Type B pancreatic cell (in vitro differentiated cells): ENCODE measurements around the gene DMD. TPM values are rescaled to one million over a fixed set of nuclear protein-coding genes. Genes with fewer than 3 reads are reported as not detected.

Experiments
- DNase-seq: peaks from one replicate; pipeline ENCODE4 v3.0.0; 2021; ENCODE audit warnings: mixed read lengths; ENCODE audit not compliant: unreplicated experiment; ENCODE audit errors: extremely low spot score
- H3K27ac Mint-ChIP-seq: 2 replicates; pipeline ENCODE4 v1.8.0; 2021; ENCODE audit warnings: mild to moderate bottlenecking, mixed read lengths
- H3K27me3 Mint-ChIP-seq: 2 replicates; pipeline ENCODE4 v1.8.0; 2021; ENCODE audit warnings: mixed read lengths
- H3K36me3 Mint-ChIP-seq: 2 replicates; pipeline ENCODE4 v1.8.0; 2021; ENCODE audit warnings: mixed read lengths
- H3K4me1 Mint-ChIP-seq: one replicate; pipeline ENCODE4 v1.8.0; 2021; ENCODE audit warnings: mixed read lengths; ENCODE audit not compliant: unreplicated experiment
- H3K4me3 Mint-ChIP-seq: 2 replicates; pipeline ENCODE4 v1.8.0; 2021; ENCODE audit warnings: mild to moderate bottlenecking, mixed read lengths
- H3K9me3 Mint-ChIP-seq: 2 replicates; pipeline ENCODE4 v1.8.0; 2021; ENCODE audit warnings: mixed read lengths
- total RNA-seq: library from RNA; stranded (reverse); gene quantifications from 2 replicates; pipeline ENCODE4 v1.2.1, GENCODE V29; 2021; ENCODE audit warnings: low replicate concordance
- TF ChIP-seq, protein P1 (sequence below): fragments of 200-600 bp; sonication (generic); conservative IDR thresholded peaks from 2 replicates; pipeline ENCODE4 v1.5.0; 2021; ENCODE audit warnings: antibody characterized with exemption, mild to moderate bottlenecking

The DMD gene
- total RNA-seq, 1 donor from 2014 or later = 57.1 TPM

DNA sequence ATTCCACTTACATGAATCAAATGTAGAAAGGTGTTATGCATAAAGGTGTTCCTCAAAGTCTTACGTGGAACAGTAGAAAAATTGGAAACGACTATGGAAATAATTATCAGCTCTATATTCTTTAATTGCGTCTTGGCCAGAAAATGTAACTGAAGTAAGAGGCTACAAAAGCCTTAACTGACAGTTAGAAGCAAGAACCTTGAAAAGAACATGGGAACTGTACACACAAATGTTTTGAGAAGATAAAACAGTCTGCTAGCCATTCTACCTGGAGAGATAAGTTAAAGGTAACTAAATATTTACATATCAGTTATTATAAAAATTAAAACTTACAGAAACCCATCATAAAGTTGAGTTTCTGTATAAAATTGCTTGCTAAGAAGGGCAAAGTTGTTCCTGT lies 1967.5 kb downstream of the DMD start:
- no peaks in the 10 kb centered on the region for H3K36me3 Mint-ChIP-seq
- DNase-seq = no peak
- H3K27me3 Mint-ChIP-seq = no peaks in the 10 kb centered on the region
- H3K4me1 Mint-ChIP-seq = no peaks in the 10 kb centered on the region
- no peak overlapping the region for H3K4me3 Mint-ChIP-seq
- H3K27ac Mint-ChIP-seq = no peak overlapping the region
- H3K9me3 Mint-ChIP-seq = peaks cover 5% of the 10 kb centered on the region
- TF ChIP-seq, protein P1, sequence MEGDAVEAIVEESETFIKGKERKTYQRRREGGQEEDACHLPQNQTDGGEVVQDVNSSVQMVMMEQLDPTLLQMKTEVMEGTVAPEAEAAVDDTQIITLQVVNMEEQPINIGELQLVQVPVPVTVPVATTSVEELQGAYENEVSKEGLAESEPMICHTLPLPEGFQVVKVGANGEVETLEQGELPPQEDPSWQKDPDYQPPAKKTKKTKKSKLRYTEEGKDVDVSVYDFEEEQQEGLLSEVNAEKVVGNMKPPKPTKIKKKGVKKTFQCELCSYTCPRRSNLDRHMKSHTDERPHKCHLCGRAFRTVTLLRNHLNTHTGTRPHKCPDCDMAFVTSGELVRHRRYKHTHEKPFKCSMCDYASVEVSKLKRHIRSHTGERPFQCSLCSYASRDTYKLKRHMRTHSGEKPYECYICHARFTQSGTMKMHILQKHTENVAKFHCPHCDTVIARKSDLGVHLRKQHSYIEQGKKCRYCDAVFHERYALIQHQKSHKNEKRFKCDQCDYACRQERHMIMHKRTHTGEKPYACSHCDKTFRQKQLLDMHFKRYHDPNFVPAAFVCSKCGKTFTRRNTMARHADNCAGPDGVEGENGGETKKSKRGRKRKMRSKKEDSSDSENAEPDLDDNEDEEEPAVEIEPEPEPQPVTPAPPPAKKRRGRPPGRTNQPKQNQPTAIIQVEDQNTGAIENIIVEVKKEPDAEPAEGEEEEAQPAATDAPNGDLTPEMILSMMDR = no peak

DNA sequence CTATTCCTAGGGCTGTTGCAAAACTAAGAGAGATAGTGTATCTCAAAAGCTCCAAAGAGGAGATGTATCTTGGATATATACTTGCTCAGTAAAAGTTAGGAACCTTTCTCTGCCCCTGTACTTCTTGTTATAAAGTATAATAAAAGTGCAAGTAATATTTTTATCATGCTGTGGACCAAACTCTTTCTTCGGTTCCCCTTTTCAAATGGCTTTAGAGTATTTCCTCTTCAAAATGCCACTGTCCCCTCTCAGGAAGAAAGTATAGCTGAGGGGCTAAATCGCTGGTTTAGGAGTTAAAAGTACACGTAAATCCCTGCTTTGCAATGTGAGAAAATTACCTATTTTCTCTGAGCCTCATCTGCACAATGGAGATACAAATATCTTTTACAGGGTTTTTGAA lies 1970.4 kb downstream of the DMD start:
- no peaks in the 10 kb centered on the region for H3K4me1 Mint-ChIP-seq
- no peak overlapping the region for H3K27ac Mint-ChIP-seq
- TF ChIP-seq, protein P1 = no peak
- peaks cover 3% of the 10 kb centered on the region for H3K9me3 Mint-ChIP-seq
- no peaks in the 10 kb centered on the region for H3K27me3 Mint-ChIP-seq
- H3K36me3 Mint-ChIP-seq = no peaks in the 10 kb centered on the region
- no peak overlapping the region for H3K4me3 Mint-ChIP-seq
- no peak for DNase-seq

DNA sequence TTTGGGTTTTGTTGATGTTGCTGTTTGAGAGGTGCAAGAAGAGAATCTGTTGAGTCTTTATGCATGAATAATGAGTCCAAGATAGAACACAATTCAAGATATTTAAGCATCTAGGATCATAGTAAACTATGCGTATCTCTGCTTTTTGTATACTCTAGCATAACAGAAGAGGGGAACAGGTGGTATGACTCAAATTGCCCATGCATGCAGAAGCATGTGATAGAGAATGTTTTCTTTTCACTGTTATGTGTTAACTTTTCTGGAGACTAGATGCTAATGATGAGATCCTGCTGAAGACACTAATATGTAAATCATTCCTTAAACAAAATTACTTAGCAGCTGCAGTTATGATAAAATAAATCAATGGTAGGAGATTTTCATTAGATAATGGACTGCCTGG lies 1974.2 kb downstream of the DMD start:
- H3K9me3 Mint-ChIP-seq = no peaks in the 10 kb centered on the region
- no peaks in the 10 kb centered on the region for H3K4me1 Mint-ChIP-seq
- no peaks in the 10 kb centered on the region for H3K36me3 Mint-ChIP-seq
- H3K27me3 Mint-ChIP-seq = peaks cover 3% of the 10 kb centered on the region
- DNase-seq = no peak
- H3K27ac Mint-ChIP-seq = no peak overlapping the region
- TF ChIP-seq, protein P1 = no peak
- H3K4me3 Mint-ChIP-seq = no peak overlapping the region

DNA sequence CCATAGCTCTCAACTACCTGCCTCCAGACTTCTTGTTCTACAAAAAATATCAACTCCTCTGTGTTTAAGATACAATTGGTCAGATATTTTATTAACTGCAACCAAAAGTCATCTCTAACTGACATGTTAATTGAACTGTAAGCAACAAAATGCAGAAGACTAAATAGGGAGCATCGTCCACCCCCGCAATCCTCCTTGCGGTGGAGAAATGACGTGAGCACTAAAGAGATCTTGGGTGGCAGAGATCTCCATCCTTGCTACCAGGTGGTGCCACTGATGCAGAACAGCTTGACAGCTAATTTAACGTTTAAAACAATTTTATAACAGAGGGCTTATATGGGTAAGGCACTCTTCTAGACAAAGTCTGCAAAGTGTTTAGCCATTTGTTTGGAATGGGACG lies 1975.1 kb downstream of the DMD start:
- Mint-ChIP-seq H3K27ac (no peak overlapping the region), H3K36me3 (no peaks in the 10 kb centered on the region), H3K4me1 (no peaks in the 10 kb centered on the region), H3K4me3 (no peak overlapping the region), H3K27me3 (peaks cover 3% of the 10 kb centered on the region), H3K9me3 (no peaks in the 10 kb centered on the region)
- DNase-seq = no peak
- TF ChIP-seq, protein P1 = no peak

DNA sequence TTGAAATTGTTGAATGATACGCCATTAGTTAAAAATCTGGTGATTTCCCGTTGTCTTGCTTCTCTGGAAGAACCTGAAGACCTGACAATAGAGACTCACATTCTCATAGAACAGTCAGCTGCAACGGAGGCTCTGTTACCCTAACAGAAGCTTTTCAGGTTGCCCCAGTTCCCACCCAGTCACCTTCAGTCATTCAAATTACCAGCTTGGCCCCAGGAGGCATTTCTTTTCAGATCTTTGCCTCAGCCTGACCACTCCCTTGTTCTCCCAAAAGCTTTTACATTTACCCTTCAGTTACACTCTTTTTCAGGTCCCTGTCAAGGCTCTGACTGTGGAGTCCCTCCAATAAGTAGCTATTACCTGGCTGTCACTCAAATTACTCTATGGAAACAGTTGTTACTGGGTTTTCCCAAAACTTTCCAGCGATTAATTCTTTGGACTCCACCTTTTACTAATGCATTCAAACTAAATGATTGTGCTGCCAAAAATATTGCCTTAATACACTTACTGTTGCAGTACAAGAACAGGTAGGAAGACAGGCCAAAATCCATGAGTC lies 1977.3 kb downstream of the DMD start:
- Mint-ChIP-seq H3K9me3 (no peaks in the 10 kb centered on the region), H3K4me3 (no peak overlapping the region), H3K36me3 (no peaks in the 10 kb centered on the region), H3K4me1 (no peaks in the 10 kb centered on the region), H3K27ac (no peak overlapping the region), H3K27me3 (peaks cover 3% of the 10 kb centered on the region)
- DNase-seq = no peak
- TF ChIP-seq, protein P1 = no peak

DNA sequence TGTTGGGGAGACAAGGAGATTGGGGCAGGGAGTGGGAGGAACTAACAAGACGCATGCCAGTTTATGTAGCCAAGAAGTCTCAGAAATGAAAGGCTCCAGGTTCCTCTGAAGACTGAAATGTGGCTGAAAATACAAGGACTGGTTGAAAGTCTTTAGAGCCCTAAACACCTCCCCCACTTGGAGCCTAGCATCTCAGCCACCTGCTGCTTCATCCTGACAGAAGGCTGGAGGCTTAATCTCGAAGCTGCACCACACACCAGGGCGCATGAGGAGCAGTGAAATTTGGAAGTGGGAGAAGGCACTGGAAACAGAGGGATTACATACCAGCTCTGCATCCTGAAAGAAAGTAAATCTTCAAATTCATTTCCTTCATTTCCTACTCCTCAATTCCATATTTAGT lies 1978.8 kb downstream of the DMD start:
- Mint-ChIP-seq H3K36me3 (no peaks in the 10 kb centered on the region), H3K27ac (no peak overlapping the region), H3K4me3 (no peak overlapping the region), H3K9me3 (no peaks in the 10 kb centered on the region), H3K4me1 (no peaks in the 10 kb centered on the region), H3K27me3 (peaks cover 3% of the 10 kb centered on the region)
- no peak for DNase-seq
- TF ChIP-seq, protein P1 = no peak
